ENCODE data around the gene NUFIP2.

GRCh38 chr17:29207975-29208374, 86.0 kb downstream of the NUFIP2 start:
- TF ChIP-seq OSR1 (CRISPR knock-in tag; IDR thresholded peaks at IDR 0.05) (no peak), ZNF565 (CRISPR knock-in tag; conservative IDR thresholded peaks at IDR 0.05; ENCODE audit: low read depth) (no peak), ZFP3 (CRISPR knock-in tag; IDR thresholded peaks at IDR 0.05) (no peak), RARB (CRISPR knock-in tag; IDR thresholded peaks at IDR 0.05) (no peak), ZFP30 (CRISPR knock-in tag; IDR thresholded peaks at IDR 0.05) (no peak), ZNF70 (CRISPR knock-in tag; IDR thresholded peaks at IDR 0.05) (no peak), CREB5 (CRISPR knock-in tag; IDR thresholded peaks at IDR 0.05; ENCODE audit: low read depth) (no peak), PATZ1 (CRISPR knock-in tag; IDR thresholded peaks at IDR 0.05; ENCODE audit: borderline replicate concordance) (no peak), BACH2 (CRISPR knock-in tag; IDR thresholded peaks at IDR 0.05; ENCODE audit: borderline replicate concordance) (no peak)

All from SK-N-SH treated with all-trans-retinoic acid at 6 μM for 48 hours (cell line).